ENCODE results near the gene CCDC85C.

DNA sequence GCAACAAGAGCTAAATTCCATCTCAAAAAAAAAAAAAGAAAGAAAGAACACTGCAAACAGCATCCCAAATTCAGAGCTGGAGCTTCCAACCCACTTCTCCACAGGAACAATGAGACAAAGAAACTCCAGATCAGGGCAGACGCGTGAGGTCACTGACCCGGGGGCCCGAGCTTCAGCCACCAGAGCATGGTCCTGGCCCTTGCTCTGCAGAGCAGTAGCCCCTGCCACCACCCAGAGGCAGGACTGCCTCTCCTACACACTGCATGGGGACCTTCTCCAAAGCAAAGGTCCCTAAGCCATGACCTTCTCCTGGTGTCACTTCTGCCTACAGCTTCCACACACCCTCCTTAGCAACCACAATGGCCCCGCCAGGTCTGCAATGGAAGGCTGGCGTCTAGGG, 69.7 kb downstream of the CCDC85C start:
- TF ChIP-seq POLR2AphosphoS5 (IDR thresholded peaks at IDR 0.05; ENCODE audit: low read length) (no peak), RCOR1 (conservative IDR thresholded peaks at IDR 0.05; ENCODE audit: low read depth, low read length) (no peak), BHLHE40 (IDR thresholded peaks at IDR 0.05; ENCODE audit: borderline replicate concordance in 1 of 2, low read depth in 2 of 2, low read length in 1 of 2) (no peak), CHD1 (IDR thresholded peaks at IDR 0.05; ENCODE audit: low read depth, low read length) (no peak), MAX (IDR thresholded peaks at IDR 0.05; ENCODE audit: low read depth, low read length) (no peak), TARDBP (IDR thresholded peaks at IDR 0.05; ENCODE audit: borderline replicate concordance) (no peak), TCF7 (IDR thresholded peaks at IDR 0.05; ENCODE audit: borderline replicate concordance) (no peak), FOXM1 (IDR thresholded peaks at IDR 0.05; ENCODE audit: low read depth, low read length) (no peak)
- TF ChIP-seq, protein P1, sequence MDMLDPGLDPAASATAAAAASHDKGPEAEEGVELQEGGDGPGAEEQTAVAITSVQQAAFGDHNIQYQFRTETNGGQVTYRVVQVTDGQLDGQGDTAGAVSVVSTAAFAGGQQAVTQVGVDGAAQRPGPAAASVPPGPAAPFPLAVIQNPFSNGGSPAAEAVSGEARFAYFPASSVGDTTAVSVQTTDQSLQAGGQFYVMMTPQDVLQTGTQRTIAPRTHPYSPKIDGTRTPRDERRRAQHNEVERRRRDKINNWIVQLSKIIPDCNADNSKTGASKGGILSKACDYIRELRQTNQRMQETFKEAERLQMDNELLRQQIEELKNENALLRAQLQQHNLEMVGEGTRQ (IDR thresholded peaks at IDR 0.05; ENCODE audit: borderline replicate concordance, low read depth, low read length) = no peak
- TF ChIP-seq, protein P2, sequence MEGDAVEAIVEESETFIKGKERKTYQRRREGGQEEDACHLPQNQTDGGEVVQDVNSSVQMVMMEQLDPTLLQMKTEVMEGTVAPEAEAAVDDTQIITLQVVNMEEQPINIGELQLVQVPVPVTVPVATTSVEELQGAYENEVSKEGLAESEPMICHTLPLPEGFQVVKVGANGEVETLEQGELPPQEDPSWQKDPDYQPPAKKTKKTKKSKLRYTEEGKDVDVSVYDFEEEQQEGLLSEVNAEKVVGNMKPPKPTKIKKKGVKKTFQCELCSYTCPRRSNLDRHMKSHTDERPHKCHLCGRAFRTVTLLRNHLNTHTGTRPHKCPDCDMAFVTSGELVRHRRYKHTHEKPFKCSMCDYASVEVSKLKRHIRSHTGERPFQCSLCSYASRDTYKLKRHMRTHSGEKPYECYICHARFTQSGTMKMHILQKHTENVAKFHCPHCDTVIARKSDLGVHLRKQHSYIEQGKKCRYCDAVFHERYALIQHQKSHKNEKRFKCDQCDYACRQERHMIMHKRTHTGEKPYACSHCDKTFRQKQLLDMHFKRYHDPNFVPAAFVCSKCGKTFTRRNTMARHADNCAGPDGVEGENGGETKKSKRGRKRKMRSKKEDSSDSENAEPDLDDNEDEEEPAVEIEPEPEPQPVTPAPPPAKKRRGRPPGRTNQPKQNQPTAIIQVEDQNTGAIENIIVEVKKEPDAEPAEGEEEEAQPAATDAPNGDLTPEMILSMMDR (IDR thresholded peaks at IDR 0.05 in 2 of 3, conservative IDR thresholded peaks at IDR 0.05 in 1 of 3; ENCODE audit: control insufficient read depth in 2 of 3, extremely low read depth in 1 of 3, insufficient read depth in 1 of 3, low read depth in 3 of 3, low read length in 3 of 3) = no peak

Measured in GM12878 (cell line).